Esophagus (tissue), 2 donors: ENCODE results near the gene COL8A1. TPM values are rescaled to one million over a fixed set of nuclear protein-coding genes. Genes with fewer than 3 reads are reported as not detected.

ENCODE experiments used
- H3K27ac ChIP-seq, 2 donors: one replicate each; pipeline ENCODE4 v1.5.1; 2013; ENCODE audit warnings: low read depth in 2 of 2, mild to moderate bottlenecking in 2 of 2, inconsistent platforms in 1 of 2, low read length in 1 of 2, moderate library complexity in 1 of 2
- H3K27me3 ChIP-seq, 2 donors: one replicate each; pipeline ENCODE4 v1.6.1; 2013; ENCODE audit warnings: low read length in 2 of 2, control low read depth in 1 of 2, mild to moderate bottlenecking in 1 of 2; ENCODE audit not compliant: insufficient read depth in 2 of 2, control insufficient read depth in 1 of 2
- H3K36me3 ChIP-seq, 2 donors: one replicate each; pipeline ENCODE4 v1.6.1; 2013; ENCODE audit warnings: low read length in 1 of 2; ENCODE audit not compliant: control insufficient read depth in 2 of 2, insufficient read depth in 2 of 2
- H3K4me1 ChIP-seq, 2 donors: one replicate each; pipeline ENCODE4 v1.6.1; 2013; ENCODE audit warnings: low read length in 1 of 2; ENCODE audit not compliant: control insufficient read depth in 2 of 2, insufficient read depth in 2 of 2
- H3K4me3 ChIP-seq, 2 donors: one replicate each; pipeline ENCODE4 v1.5.1; 2013; ENCODE audit warnings: low read length in 2 of 2, mild to moderate bottlenecking in 2 of 2, low read depth in 1 of 2, moderate library complexity in 1 of 2
- H3K9me3 ChIP-seq, 2 donors: one replicate each; pipeline ENCODE4 v1.6.1; 2013; ENCODE audit warnings: mild to moderate bottlenecking in 2 of 2, low read depth in 1 of 2, low read length in 1 of 2, moderate library complexity in 1 of 2; ENCODE audit not compliant: control insufficient read depth in 2 of 2, insufficient read depth in 1 of 2
- WGBS, 2 donors: extraction: QIAGEN DNeasy Blood & Tissue Kit; methylation state at CpG; one replicate each; pipeline ENCODE4 v1.1.7; 2013; 5-methylcytosine and 5-hydroxymethylcytosine counted together
- polyA plus RNA-seq, 2 donors: library from polyadenylated mRNA; stranded (reverse); fragments of 200-250 nt; gene quantifications; one replicate each; pipeline ENCODE4 v1.2.3, GENCODE V29; 2013
- donor health status: healthy with polysubstance abuse.
- donor health status: Bipolar disorder and iron deficiency.

Gene COL8A1
- polyA plus RNA-seq, 2 donors: 0.84 to 1.4 TPM

DNA sequence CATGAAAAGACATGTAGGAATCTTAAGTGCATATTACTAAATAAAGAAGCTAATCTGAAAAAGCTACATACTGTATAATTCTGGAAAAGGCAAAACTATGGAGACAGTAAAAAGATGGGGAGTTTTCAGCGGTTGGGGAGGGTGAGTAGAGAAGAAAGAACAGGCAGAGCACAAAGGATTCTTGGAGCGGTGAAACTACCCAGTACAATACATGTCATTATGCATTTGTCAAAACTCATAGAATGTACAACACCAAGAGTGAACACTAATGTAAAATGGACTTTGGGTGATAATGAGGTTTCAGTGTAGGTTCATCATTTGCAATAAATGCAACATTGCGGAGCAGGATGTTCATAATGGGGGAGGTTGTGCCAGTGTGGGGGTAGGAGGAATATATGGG lies 133.8 kb downstream of the COL8A1 start:
- no peaks in the 10 kb centered on the region for H3K27me3 ChIP-seq

DNA sequence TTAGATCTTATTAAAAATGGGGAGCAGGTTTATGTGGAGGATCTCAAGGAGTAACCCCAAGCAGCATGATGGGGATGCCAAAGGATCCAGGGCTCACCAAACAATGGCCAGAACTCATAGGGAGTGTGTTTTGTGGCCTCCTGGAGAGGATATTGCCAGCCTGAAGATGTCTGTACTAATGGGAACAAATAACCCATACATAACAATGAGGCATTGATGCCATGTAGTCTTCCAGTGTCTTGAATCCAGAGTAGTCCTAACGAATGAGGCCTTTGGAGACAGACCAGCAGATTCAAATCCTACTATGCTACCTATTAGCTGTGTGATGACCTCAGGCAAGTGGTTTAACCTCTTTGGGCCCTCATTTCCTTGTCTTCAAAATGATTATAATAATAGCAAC lies 134.3 kb downstream of the COL8A1 start:
- Histone ChIP-seq H3K27ac (no peak overlapping the region), H3K36me3 (no peaks in the 10 kb centered on the region), H3K4me1 (no peaks in the 10 kb centered on the region), H3K27me3 (no peaks in the 10 kb centered on the region), H3K9me3 (no peaks in the 10 kb centered on the region), H3K4me3 (no peak overlapping the region)
- 62 to 82% methylated on average over 1 of the region's 1 CpG for WGBS, 2 donors

More for the DNA sequence above, 133.8 kb downstream of the COL8A1 start:
- H3K4me1 ChIP-seq: no peaks in the 10 kb centered on the region
- no peak overlapping the region for H3K27ac ChIP-seq
- no peaks in the 10 kb centered on the region for H3K36me3 ChIP-seq
- H3K4me3 ChIP-seq: no peak overlapping the region
- WGBS, 2 donors: 89 to 94% methylated on average over 3 of the region's 3 CpGs
- H3K9me3 ChIP-seq: no peaks in the 10 kb centered on the region

DNA sequence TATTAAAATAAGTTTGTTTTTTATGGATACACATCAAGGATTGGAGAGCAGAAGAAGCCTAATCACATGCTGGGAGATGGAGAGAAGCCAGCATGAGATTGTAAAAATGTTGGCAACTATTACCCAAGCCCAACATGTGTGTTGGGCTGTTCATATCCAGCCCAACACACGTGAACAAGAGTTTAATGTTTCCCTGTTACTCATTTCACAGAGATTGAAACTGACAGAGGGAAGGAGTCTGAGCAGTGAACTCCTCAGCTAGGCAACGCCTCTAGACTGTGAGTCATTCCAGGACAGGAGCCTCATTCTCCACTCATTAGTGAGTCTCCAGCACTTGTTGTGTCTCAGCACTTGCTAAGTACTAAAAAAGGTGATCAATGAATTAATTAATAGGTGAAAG lies 136.1 kb downstream of the COL8A1 start:
- 38 to 39% methylated on average over 2 of the region's 2 CpGs for WGBS, 2 donors
- Histone ChIP-seq H3K9me3 (no peaks in the 10 kb centered on the region), H3K4me3 (no peak overlapping the region), H3K27me3 (no peaks in the 10 kb centered on the region), H3K4me1 (no peaks in the 10 kb centered on the region), H3K27ac (no peak overlapping the region), H3K36me3 (no peaks in the 10 kb centered on the region)

DNA sequence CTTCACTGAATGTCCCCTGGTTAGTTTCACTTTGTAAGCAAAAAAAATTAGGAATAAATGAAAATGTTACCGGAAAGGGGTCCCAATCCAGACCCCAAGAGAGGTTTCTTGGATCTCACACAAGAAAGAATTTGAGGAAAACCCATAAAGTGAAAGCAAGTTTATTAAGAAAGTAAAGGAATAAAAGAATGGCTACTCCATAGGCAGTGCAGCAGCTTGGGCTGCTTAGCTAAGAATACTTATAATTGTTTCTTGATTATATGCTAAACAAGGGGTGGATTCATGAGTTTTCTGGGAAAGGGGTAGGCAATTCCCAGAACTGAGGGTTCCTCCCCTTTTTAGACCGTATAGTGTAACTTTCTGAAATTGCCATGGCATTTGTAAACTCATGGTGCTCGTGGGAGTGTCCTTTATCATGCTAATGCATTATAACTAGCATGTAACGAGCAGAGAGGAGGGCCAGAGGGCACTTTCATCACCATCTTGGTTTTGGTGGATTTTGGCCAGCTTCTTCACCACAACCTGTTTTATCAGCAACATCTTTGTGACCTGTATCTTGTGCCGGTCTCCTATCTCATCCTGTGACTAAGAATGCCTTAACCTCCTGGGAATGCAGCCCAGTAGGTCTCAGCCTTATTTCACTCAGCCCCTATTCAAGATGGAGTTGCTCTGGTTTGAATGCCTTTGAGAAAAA lies 138.3 kb downstream of the COL8A1 start:
- Histone ChIP-seq H3K9me3 (no peaks in the 10 kb centered on the region), H3K4me1 (no peaks in the 10 kb centered on the region), H3K27me3 (no peaks in the 10 kb centered on the region), H3K27ac (no peak overlapping the region), H3K36me3 (no peaks in the 10 kb centered on the region), H3K4me3 (no peak overlapping the region)
- 75 to 78% methylated on average over 5 of the region's 5 CpGs for WGBS, 2 donors

DNA sequence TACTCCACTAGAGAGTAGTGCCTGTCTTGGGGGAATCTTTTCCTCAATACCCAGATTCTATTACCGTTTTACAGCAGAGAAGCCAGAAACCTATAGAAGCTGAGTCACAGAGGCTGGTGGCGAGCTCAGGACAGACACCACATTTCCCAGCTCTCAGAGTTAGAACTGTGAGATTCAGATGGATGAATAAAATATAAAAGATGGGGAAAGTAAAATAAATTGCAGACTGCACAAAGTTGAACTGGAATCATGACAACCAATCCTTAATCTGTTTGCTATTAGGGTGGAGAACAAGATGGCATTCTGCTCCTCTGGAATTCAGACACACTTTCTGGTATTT lies 138.8 kb downstream of the COL8A1 start:
- Histone ChIP-seq H3K36me3 (no peaks in the 10 kb centered on the region), H3K4me3 (no peak overlapping the region), H3K9me3 (no peaks in the 10 kb centered on the region), H3K4me1 (no peaks in the 10 kb centered on the region), H3K27me3 (no peaks in the 10 kb centered on the region), H3K27ac (no peak overlapping the region)
- WGBS, 2 donors: 68 to 83% methylated on average over 2 of the region's 2 CpGs

DNA sequence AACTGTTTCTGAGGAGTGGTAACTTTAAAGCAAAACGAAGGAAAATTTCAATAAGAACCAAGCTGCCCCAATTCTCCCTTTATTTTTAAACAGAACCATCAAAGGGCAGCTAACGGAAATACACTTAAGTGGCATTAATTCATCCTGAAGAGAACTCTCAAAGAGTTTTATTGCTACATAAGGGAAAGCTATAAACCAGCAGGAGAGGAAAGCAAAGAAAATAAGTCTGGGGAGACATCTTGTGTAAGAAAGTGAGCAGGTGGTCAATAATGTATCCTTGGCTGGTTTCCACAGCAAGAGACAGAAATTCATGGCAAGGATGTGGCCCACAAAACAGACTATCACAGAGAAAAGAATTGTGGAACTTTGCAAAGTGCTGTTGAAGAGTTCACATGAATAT lies 139.3 kb downstream of the COL8A1 start:
- whole genome bisulfite sequencing, 2 donors: 63 to 70% methylated on average over 2 of the region's 2 CpGs
- Histone ChIP-seq H3K4me1 (no peaks in the 10 kb centered on the region), H3K9me3 (no peaks in the 10 kb centered on the region), H3K4me3 (no peak overlapping the region), H3K27me3 (no peaks in the 10 kb centered on the region), H3K36me3 (no peaks in the 10 kb centered on the region), H3K27ac (no peak overlapping the region)

DNA sequence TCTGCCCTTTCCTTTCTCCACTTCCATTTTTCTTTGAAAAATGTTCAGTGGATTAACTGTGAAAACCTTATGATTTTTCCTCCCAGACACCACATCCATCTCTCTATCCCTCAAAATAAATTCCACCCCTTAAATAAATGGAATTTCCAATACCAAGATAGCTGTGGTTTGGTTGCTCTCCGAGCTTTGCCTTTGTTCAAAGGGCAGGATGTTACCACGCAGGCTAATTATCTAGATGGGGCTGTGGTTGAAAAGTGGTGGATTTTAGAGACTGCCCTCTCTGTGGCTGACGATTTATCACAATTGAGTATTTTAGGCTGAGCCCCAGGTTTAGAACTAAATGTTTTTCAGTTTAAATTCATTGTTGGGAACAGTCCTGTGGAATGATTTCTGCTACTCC lies 142.4 kb downstream of the COL8A1 start:
- H3K27me3 ChIP-seq: no peaks in the 10 kb centered on the region
- H3K4me3 ChIP-seq: no peak overlapping the region
- H3K27ac ChIP-seq: no peak overlapping the region
- 65 to 66% methylated on average over 3 of the region's 3 CpGs for WGBS, 2 donors
- no peaks in the 10 kb centered on the region for H3K9me3 ChIP-seq
- H3K36me3 ChIP-seq: no peaks in the 10 kb centered on the region
- H3K4me1 ChIP-seq: no peaks in the 10 kb centered on the region

DNA sequence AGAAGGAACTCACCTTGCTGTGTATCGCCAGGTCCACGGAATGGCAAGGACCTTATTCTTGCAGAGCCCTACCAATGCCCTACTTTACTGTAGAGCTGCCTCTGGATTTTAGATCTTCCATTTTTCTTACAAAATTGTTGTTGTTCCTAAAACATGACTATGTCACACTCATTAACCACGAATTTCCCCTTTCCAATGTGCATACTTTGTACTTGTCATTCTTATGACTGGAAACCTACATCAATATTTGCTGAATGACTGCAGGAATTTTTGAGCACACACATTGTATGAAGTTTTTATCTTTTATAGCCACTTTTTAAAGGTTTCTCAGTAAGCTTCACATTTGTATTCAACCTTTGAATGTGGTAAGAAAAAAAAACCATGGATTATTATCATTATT lies 143.4 kb downstream of the COL8A1 start:
- Histone ChIP-seq H3K4me3 (no peak overlapping the region), H3K27me3 (no peaks in the 10 kb centered on the region), H3K9me3 (no peaks in the 10 kb centered on the region), H3K36me3 (no peaks in the 10 kb centered on the region), H3K27ac (no peak overlapping the region), H3K4me1 (no peaks in the 10 kb centered on the region)
- 78 to 84% methylated on average over 3 of the region's 3 CpGs for WGBS, 2 donors

DNA sequence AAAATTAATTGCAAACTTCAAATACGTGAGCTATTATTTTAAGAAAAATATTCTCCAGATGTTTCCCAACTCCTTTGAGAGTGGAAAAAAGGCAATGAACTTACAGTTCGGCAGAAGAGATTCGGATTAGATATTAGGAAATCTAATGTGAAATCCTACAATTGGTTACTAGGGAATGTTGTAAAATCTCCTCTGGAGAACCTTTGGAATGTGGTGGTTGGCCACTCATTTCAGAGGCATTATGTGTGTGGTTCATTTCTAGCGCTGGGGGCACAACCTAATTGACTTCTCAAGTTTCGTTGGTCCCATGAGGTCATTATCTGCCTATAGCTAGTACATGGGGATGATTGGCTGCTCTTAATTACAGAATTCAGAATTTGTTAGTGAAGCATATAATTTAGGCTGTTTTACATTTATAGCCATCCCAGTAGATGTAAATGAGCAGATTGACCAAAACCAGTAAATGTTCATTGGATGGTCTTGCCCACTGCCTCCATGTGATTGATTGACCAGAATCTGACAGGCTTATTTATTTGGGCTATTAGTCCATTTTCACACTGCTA lies 144.7 kb downstream of the COL8A1 start:
- Histone ChIP-seq H3K4me1 (no peaks in the 10 kb centered on the region), H3K4me3 (no peak overlapping the region), H3K27ac (no peak overlapping the region), H3K27me3 (no peaks in the 10 kb centered on the region), H3K36me3 (no peaks in the 10 kb centered on the region), H3K9me3 (no peaks in the 10 kb centered on the region)
- 72 to 79% methylated on average over 5 of the region's 5 CpGs for WGBS, 2 donors

DNA sequence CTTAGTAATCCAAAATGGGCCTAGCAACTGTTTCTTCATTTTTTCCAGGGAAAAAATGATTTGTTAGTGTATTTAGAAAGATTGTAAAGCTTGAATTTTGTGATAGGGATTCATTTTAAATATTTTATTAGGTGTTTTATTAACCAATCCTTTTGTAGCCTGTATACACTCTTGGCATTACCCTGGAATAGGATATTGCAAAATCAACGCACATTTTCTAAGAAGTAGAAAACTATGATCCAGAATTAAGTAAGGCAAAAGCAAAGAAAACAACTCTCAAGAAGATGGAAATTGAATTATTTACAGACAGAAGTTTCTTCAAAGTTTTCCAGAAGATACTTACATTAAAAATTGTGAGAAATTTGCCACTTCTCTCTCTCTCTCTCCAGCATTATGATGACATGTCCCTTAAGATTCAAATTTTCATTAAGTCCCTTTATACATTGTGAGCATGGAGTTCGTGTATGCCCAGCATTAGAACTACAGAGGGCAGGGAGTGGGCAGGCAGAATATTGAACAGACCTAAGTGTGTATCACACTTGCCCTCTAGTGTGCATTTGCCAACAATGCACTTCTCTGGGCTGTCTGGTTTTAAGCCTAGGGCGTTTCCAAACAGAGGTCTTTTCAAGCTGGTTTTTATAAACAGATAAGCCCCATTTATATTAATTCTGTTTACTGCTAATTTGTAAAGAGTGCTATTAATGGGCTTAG lies 150.8 kb downstream of the COL8A1 start:
- Histone ChIP-seq H3K27ac (no peak overlapping the region), H3K36me3 (peaks cover 0 to under 1% of the 10 kb centered on the region in 2 donors), H3K9me3 (no peaks in the 10 kb centered on the region), H3K4me3 (no peak overlapping the region), H3K27me3 (no peaks in the 10 kb centered on the region), H3K4me1 (no peaks in the 10 kb centered on the region)
- 14 to 22% methylated on average over 3 of the region's 3 CpGs for WGBS, 2 donors
